HEK293T (cell line): ENCODE data around the gene CISTR.

Experiments used
- BHLHE40 ChIP-seq: fragments of 450-650 bp; IDR thresholded peaks from 2 replicates; pipeline ENCODE4 v1.6.1; 2016; ENCODE audit warnings: mild to moderate bottlenecking, moderate library complexity, borderline replicate concordance
- ELF4 ChIP-seq: fragments of 450-650 bp; IDR thresholded peaks from 2 replicates; pipeline ENCODE4 v1.6.1; 2017; ENCODE audit warnings: antibody characterized with exemption
- FOXA1 ChIP-seq: fragments of 450-650 bp; IDR thresholded peaks from 2 replicates; pipeline ENCODE4 v1.6.1; 2016; ENCODE audit warnings: mild to moderate bottlenecking
- FOXK2 ChIP-seq: fragments of 450-650 bp; IDR thresholded peaks from 2 replicates; pipeline ENCODE4 v1.6.1; 2016; ENCODE audit warnings: mild to moderate bottlenecking
- FOXM1 ChIP-seq: fragments of 450-650 bp; IDR thresholded peaks from 2 replicates; pipeline ENCODE4 v1.6.1; 2017; ENCODE audit warnings: mild to moderate bottlenecking, borderline replicate concordance
- HDGF ChIP-seq: fragments of 450-650 bp; IDR thresholded peaks from 2 replicates; pipeline ENCODE4 v1.6.1; 2017; ENCODE audit warnings: antibody characterized with exemption, borderline replicate concordance
- L3MBTL2 ChIP-seq: fragments of 450-650 bp; conservative IDR thresholded peaks from 2 replicates; pipeline ENCODE4 v1.6.1; 2016; ENCODE audit warnings: mild to moderate bottlenecking
- NFRKB ChIP-seq: fragments of 450-650 bp; IDR thresholded peaks from 2 replicates; pipeline ENCODE4 v1.6.1; 2016; ENCODE audit warnings: mild to moderate bottlenecking, moderate library complexity
- PKNOX1 ChIP-seq: fragments of 450-650 bp; IDR thresholded peaks from 2 replicates; pipeline ENCODE4 v1.6.1; 2016
- SP1 ChIP-seq: fragments of 450-650 bp; IDR thresholded peaks from 2 replicates; pipeline ENCODE4 v1.6.1; 2017
- SUZ12 ChIP-seq: fragments of 450-650 bp; IDR thresholded peaks from 2 replicates; pipeline ENCODE4 v1.6.1; 2016; ENCODE audit warnings: mild to moderate bottlenecking

DNA sequence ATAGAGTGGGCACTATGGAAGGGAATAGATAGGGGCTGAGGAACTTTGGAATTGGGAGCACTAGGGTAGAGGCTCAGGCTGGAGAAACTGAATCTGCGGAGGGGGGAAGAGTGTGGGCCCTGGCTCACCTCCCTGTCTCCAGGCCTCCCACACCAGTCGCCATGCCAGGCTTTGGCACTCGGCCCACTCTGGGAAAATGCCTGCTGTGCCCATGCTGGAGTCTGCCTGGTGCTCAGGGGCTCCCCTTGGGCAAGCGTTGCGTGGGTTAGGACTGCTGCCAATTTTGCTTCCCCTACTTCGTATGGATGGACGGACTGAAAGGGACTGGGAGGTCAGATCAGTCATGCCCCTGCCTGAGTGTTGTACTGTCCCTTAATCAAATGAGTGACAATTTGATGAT is 34.6 kb upstream of the CISTR start:
- no peak for TF ChIP-seq SP1
- no peak for TF ChIP-seq FOXM1
- TF ChIP-seq L3MBTL2, result no peak
- TF ChIP-seq ELF4, result no peak
- TF ChIP-seq NFRKB, result no peak
- no peak for TF ChIP-seq FOXK2
- no peak for TF ChIP-seq PKNOX1
- TF ChIP-seq FOXA1, result no peak
- no peak for TF ChIP-seq HDGF
- no peak for TF ChIP-seq SUZ12
- no peak for TF ChIP-seq BHLHE40
